Stimulated activated CD8-positive, alpha-beta memory T cell treated with anti-CD3 and anti-CD28 coated beads, Interleukin-4, amount 100 ng/mL, for 4 hours (primary cell): Measurements from ENCODE around the gene SMPD3.

Experiments used
- DNase-seq, 2 donors: peaks; one replicate each; pipeline ENCODE4 v3.0.0-alpha.2; 2020; ENCODE audit warnings: low read depth in 2 of 2, low spot score in 1 of 2

The SMPD3 gene

GRCh38 chr16:68472581-68472980 lies 24.3 kb upstream of the SMPD3 start:
- DNase-seq = no peak

- DNase-seq = no peak
Measured at GRCh38 chr16:68470461-68471150, 22.3 kb upstream of the SMPD3 start.

GRCh38 chr16:68469796-68470460 lies 21.6 kb upstream of the SMPD3 start:
- DNase-seq = no peak

- DNase-seq = no peak
Measured at GRCh38 chr16:68468842-68469241, 20.5 kb upstream of the SMPD3 start.

- no peak for DNase-seq
Measured at GRCh38 chr16:68466174-68466573, 17.9 kb upstream of the SMPD3 start.

- no peak for DNase-seq
Measured at GRCh38 chr16:68463904-68464303, 15.6 kb upstream of the SMPD3 start.

GRCh38 chr16:68460067-68460466 lies 11.8 kb upstream of the SMPD3 start:
- DNase-seq = no peak

- no peak for DNase-seq
Measured at GRCh38 chr16:68459457-68459856, 11.1 kb upstream of the SMPD3 start.

GRCh38 chr16:68458551-68458950 lies 10.2 kb upstream of the SMPD3 start:
- no peak for DNase-seq

- DNase-seq = no peak
Measured at GRCh38 chr16:68458101-68458500, 9.8 kb upstream of the SMPD3 start.

GRCh38 chr16:68455631-68456030 lies 7.3 kb upstream of the SMPD3 start:
- DNase-seq = no peak

- no peak for DNase-seq
Measured at GRCh38 chr16:68454920-68455435, 6.7 kb upstream of the SMPD3 start.

- no peak for DNase-seq
Measured at GRCh38 chr16:68453816-68454215, 5.5 kb upstream of the SMPD3 start.

GRCh38 chr16:68452176-68452575 lies 3.9 kb upstream of the SMPD3 start:
- no peak for DNase-seq

- no peak for DNase-seq
Measured at GRCh38 chr16:68451676-68452075, 3.4 kb upstream of the SMPD3 start.

GRCh38 chr16:68450741-68451255 lies 2.5 kb upstream of the SMPD3 start:
- DNase-seq = no peak

- DNase-seq = no peak
Measured at GRCh38 chr16:68447653-68448359, 502 bp downstream of the SMPD3 start.

GRCh38 chr16:68446681-68447652 lies 1.3 kb downstream of the SMPD3 start:
- no peak for DNase-seq

GRCh38 chr16:68445458-68445857 lies 2.9 kb downstream of the SMPD3 start:
- no peak for DNase-seq

- no peak for DNase-seq
Measured at GRCh38 chr16:68444056-68444657, 4.2 kb downstream of the SMPD3 start.
